ENCODE results near the gene ODAD3.

ODAD3 gene

GRCh38 chr19:11400798-11401197 lies 34.1 kb downstream of the ODAD3 start:
- Histone ChIP-seq H3K36me3 (ENCODE audit: insufficient read depth, low read length) (no peaks in the 10 kb centered on the region), H3K27me3 (ENCODE audit: insufficient read depth, low read length, poor library complexity) (no peaks in the 10 kb centered on the region), H3K4me2 (ENCODE audit: insufficient read depth, low read length) (no peak overlapping the region), H3K9ac (ENCODE audit: low read depth, low read length) (no peak overlapping the region), H3K4me3 (ENCODE audit: low read depth in 1 of 2, low read length in 2 of 2) (no peak overlapping the region), H3K79me2 (ENCODE audit: insufficient read depth, low read length) (no peaks in the 10 kb centered on the region), H3K4me1 (ENCODE audit: insufficient read depth, low read length) (no peaks in the 10 kb centered on the region), H2AFZ (ENCODE audit: low read depth, low read length) (no peak overlapping the region), H4K20me1 (ENCODE audit: insufficient read depth, low read length) (no peaks in the 10 kb centered on the region), H3K27ac (ENCODE audit: low read length) (no peak overlapping the region), H3K9me3 (ENCODE audit: insufficient read depth, low read length, severe bottlenecking) (no peaks in the 10 kb centered on the region)
- ATAC-seq (ENCODE audit: insufficient read depth, low read depth) (no peak), DNase-seq (no peak)
- TF ChIP-seq EZH2 (IDR thresholded peaks at IDR 0.05; ENCODE audit: borderline replicate concordance, low read depth, low read length, severe bottlenecking) (no peak), CTCF (IDR thresholded peaks at IDR 0.05; ENCODE audit: borderline replicate concordance, extremely low read depth, low read length, poor library complexity, severe bottlenecking) (no peak)

- H3K36me3 ChIP-seq (ENCODE audit: insufficient read depth, low read length): no peaks in the 10 kb centered on the region
- H2AFZ ChIP-seq (ENCODE audit: low read depth, low read length): no peak overlapping the region
- no peaks in the 10 kb centered on the region for H4K20me1 ChIP-seq (ENCODE audit: insufficient read depth, low read length)
- H3K9me3 ChIP-seq (ENCODE audit: insufficient read depth, low read length, severe bottlenecking): no peaks in the 10 kb centered on the region
- no peak overlapping the region for H3K4me2 ChIP-seq (ENCODE audit: insufficient read depth, low read length)
- no peak overlapping the region for H3K9ac ChIP-seq (ENCODE audit: low read depth, low read length)
- peaks cover 4% of the 10 kb centered on the region; the same call in 1 of the 2 replicates for H3K4me1 ChIP-seq (ENCODE audit: insufficient read depth, low read length)
- no peak for ATAC-seq (ENCODE audit: insufficient read depth, low read depth)
- H3K27ac ChIP-seq (ENCODE audit: low read length): no peak overlapping the region
- H3K79me2 ChIP-seq (ENCODE audit: insufficient read depth, low read length): no peaks in the 10 kb centered on the region
- TF ChIP-seq CTCF (IDR thresholded peaks at IDR 0.05; ENCODE audit: borderline replicate concordance, extremely low read depth, low read length, poor library complexity, severe bottlenecking): no peak
- no peak for TF ChIP-seq EZH2 (IDR thresholded peaks at IDR 0.05; ENCODE audit: borderline replicate concordance, low read depth, low read length, severe bottlenecking)
- H3K27me3 ChIP-seq (ENCODE audit: insufficient read depth, low read length, poor library complexity): no peaks in the 10 kb centered on the region
- H3K4me3 ChIP-seq (ENCODE audit: low read depth in 1 of 2, low read length in 2 of 2): no peak overlapping the region
- DNase-seq: no peak
These were observed 35.3 kb downstream of the ODAD3 start for GRCh38 chr19:11399667-11400066.

GRCh38 chr19:11397089-11397610 lies 37.8 kb downstream of the ODAD3 start:
- no peak for ATAC-seq (ENCODE audit: insufficient read depth, low read depth)
- Histone ChIP-seq H3K27me3 (ENCODE audit: insufficient read depth, low read length, poor library complexity) (no peaks in the 10 kb centered on the region), H3K4me2 (ENCODE audit: insufficient read depth, low read length) (no peak overlapping the region), H2AFZ (ENCODE audit: low read depth, low read length) (no peak overlapping the region), H3K36me3 (ENCODE audit: insufficient read depth, low read length) (no peaks in the 10 kb centered on the region), H3K9me3 (ENCODE audit: insufficient read depth, low read length, severe bottlenecking) (no peaks in the 10 kb centered on the region), H3K27ac (ENCODE audit: low read length) (no peak overlapping the region), H3K4me1 (ENCODE audit: insufficient read depth, low read length) (peaks cover 4% of the 10 kb centered on the region; the same call in 1 of the 2 replicates), H3K79me2 (ENCODE audit: insufficient read depth, low read length) (no peaks in the 10 kb centered on the region), H3K9ac (ENCODE audit: low read depth, low read length) (no peak overlapping the region), H3K4me3 (ENCODE audit: low read depth in 1 of 2, low read length in 2 of 2) (no peak overlapping the region), H4K20me1 (ENCODE audit: insufficient read depth, low read length) (no peaks in the 10 kb centered on the region)
- TF ChIP-seq EZH2 (IDR thresholded peaks at IDR 0.05; ENCODE audit: borderline replicate concordance, low read depth, low read length, severe bottlenecking): no peak
- TF ChIP-seq CTCF (IDR thresholded peaks at IDR 0.05; ENCODE audit: borderline replicate concordance, extremely low read depth, low read length, poor library complexity, severe bottlenecking): no peak
- no peak for DNase-seq

Data from DND-41 (cell line).